Measurements from ENCODE around the gene VDAC1. TPM values are rescaled to one million over a fixed set of nuclear protein-coding genes. Genes with fewer than 3 reads are reported as not detected.

VDAC1 gene
- total and polyA plus RNA-seq, 2 donors (not counting 1 experiment from before 2014, with no cell fraction given) = 27.8 to 60.7 TPM

DNA sequence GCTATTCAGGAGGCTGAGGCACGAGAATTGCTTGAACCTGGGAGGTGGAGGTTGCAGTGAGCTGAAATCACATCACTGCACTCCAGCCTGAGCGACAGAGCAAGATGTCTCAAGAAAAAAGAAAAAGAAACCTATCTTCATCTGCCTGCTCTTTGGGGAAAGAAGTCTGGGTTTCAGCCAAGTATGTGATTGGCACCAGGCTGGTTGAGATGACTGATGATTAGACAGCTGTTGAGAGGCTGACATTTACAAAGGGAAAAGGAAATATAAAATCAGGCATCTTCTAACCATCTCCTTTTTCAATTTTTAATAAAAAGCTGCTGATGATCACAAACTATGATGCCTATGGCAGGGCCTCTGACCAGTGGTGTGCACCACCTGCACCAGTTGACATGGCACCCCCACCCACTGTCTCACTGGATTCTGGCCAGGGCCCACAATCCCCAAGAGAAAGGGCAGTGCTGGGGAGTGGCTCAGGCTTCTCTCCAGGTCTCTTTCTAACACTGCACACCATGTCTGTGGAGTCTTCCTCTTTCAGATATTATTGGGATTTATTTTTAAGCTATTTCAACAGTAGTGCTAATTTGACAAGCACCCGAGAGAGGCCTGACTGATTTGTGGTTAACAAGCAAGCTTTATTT is 19.1 kb downstream of the VDAC1 start:
- DNase-seq (no peak), ATAC-seq (ENCODE audit: low read depth) (no peak)
- Histone ChIP-seq H2AFZ (ENCODE audit: insufficient read depth, low read depth, low read length, poor library complexity, severe bottlenecking) (no peak overlapping the region), H3K4me2 (replicated peaks; ENCODE audit: low read depth, low read length, poor library complexity, severe bottlenecking) (no peak overlapping the region), H3K4me3 (ENCODE audit: control extremely low read depth in 1 of 5, extremely low read depth in 1 of 5, insufficient read depth in 1 of 5, low read depth in 2 of 5, low read length in 4 of 5) (no peak overlapping the region), H3K79me2 (ENCODE audit: control insufficient read depth, insufficient read depth, low read length) (peaks cover 45% of the 10 kb centered on the region), H3K9me3 (ENCODE audit: control extremely low read depth in 1 of 3, control insufficient read depth in 2 of 3, insufficient read depth in 1 of 3, low read length in 2 of 3) (no peaks in the 10 kb centered on the region), H3K4me1 (ENCODE audit: control insufficient read depth in 2 of 2, insufficient read depth in 2 of 2, low read length in 2 of 2) (peaks cover 4 to 6% of the 10 kb centered on the region in 2 donors), H3K27ac (ENCODE audit: low read length in 2 of 2) (peak overlapping the region in 1 of 2 donors; percentile 36), H3K27me3 (replicated peaks in 1 of 4; ENCODE audit: control extremely low read depth in 1 of 4, control insufficient read depth in 3 of 4, insufficient read depth in 4 of 4, low read length in 3 of 4) (no peaks in the 10 kb centered on the region), H3K9ac (ENCODE audit: low read length) (no peak overlapping the region), H4K20me1 (ENCODE audit: control insufficient read depth, insufficient read depth, low read length, poor library complexity, severe bottlenecking) (no peaks in the 10 kb centered on the region), H3K36me3 (replicated peaks in 1 of 2; ENCODE audit: control extremely low read depth in 1 of 2, control insufficient read depth in 1 of 2, extremely low read depth in 1 of 2, insufficient read depth in 2 of 2, low read length in 1 of 2) (peaks cover 7 to 54% of the 10 kb centered on the region in 2 experiments)
- peaks cover 11% of the 10 kb centered on the region for H3K4me1 Mint-ChIP-seq
- POLR2A ChIA-PET = no interaction called here
- intact Hi-C loops (cut with micrococcal nuclease) = no loop called here
- H3K27me3 Mint-ChIP-seq = no peaks in the 10 kb centered on the region
- no peak for TF ChIP-seq EZH2 (IDR thresholded peaks at IDR 0.05; ENCODE audit: borderline replicate concordance, insufficient read depth, low read depth, low read length, poor library complexity, severe bottlenecking)
- no peak for TF ChIP-seq CTCF (IDR thresholded peaks at IDR 0.05)
- H3K4me3 Mint-ChIP-seq = no peak overlapping the region
- no peak overlapping the region for H3K27ac Mint-ChIP-seq
- CTCF ChIA-PET = interaction anchor here (0.7 to 1.8 kb wide), 2 partner anchors 11 to 1056 kb away, joined by 3 to 4 read pairs; no protein-coding TSS in a partner anchor
- no peaks in the 10 kb centered on the region for H3K9me3 Mint-ChIP-seq (ENCODE audit: insufficient read depth)
- WGBS (ENCODE audit: insufficient coverage) = no CpG with 5 or more reads among the region's 3 CpGs

DNA sequence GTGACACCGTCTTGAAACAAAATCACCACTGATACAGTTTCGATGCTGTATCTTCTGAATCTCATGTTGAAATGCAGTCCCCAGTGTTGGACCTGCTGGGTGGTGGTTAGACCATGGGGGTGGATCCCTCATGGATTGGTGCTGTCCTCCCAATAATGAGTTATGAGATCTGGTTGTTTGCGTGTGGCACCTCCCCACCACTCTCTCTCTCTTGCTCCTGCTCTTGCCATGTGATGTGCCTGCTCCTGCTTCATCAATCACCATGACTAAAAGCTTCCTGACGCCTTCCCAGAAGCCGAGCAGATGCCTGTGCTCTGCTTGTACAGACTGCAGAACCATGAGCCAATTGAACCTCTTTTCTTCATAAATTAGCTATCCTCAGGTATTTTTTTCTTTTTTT is 21.1 kb downstream of the VDAC1 start:
- ChIA-PET CTCF (interaction anchor here (0.9 to 1.5 kb wide), 2 partner anchors 13 to 560 kb away, joined by 3 read pairs; no protein-coding TSS in a partner anchor), POLR2A (no interaction called here)
- peaks cover 3 to 43% of the 10 kb centered on the region in 2 experiments for H3K36me3 ChIP-seq (replicated peaks in 1 of 2; ENCODE audit: control extremely low read depth in 1 of 2, control insufficient read depth in 1 of 2, extremely low read depth in 1 of 2, insufficient read depth in 2 of 2, low read length in 1 of 2)
- intact Hi-C loops (cut with micrococcal nuclease) = no loop called here
- TF ChIP-seq CTCF (IDR thresholded peaks at IDR 0.05) (no peak), EZH2 (IDR thresholded peaks at IDR 0.05; ENCODE audit: borderline replicate concordance, insufficient read depth, low read depth, low read length, poor library complexity, severe bottlenecking) (no peak)
- Mint-ChIP-seq H3K4me1 (peaks cover 13% of the 10 kb centered on the region), H3K9me3 (ENCODE audit: insufficient read depth) (no peaks in the 10 kb centered on the region), H3K27ac (no peak overlapping the region), H3K4me3 (no peak overlapping the region), H3K27me3 (no peaks in the 10 kb centered on the region)
- no peaks in the 10 kb centered on the region for H3K27me3 ChIP-seq (replicated peaks in 1 of 4; ENCODE audit: control extremely low read depth in 1 of 4, control insufficient read depth in 3 of 4, insufficient read depth in 4 of 4, low read length in 3 of 4)
- ATAC-seq (ENCODE audit: low read depth) (no peak), DNase-seq (no peak)
- no peak overlapping the region for H2AFZ ChIP-seq (ENCODE audit: insufficient read depth, low read depth, low read length, poor library complexity, severe bottlenecking)
- WGBS (ENCODE audit: insufficient coverage) = 100% methylated on average over 3 of the region's 5 CpGs
- H3K79me2 ChIP-seq (ENCODE audit: control insufficient read depth, insufficient read depth, low read length) = peaks cover 29% of the 10 kb centered on the region
- no peak overlapping the region for H3K9ac ChIP-seq (ENCODE audit: low read length)
- no peak overlapping the region for H3K4me2 ChIP-seq (replicated peaks; ENCODE audit: low read depth, low read length, poor library complexity, severe bottlenecking)
- no peaks in the 10 kb centered on the region for H3K9me3 ChIP-seq (ENCODE audit: control extremely low read depth in 1 of 3, control insufficient read depth in 2 of 3, insufficient read depth in 1 of 3, low read length in 2 of 3)
- peaks cover 7 to 14% of the 10 kb centered on the region in 2 donors for H3K4me1 ChIP-seq (ENCODE audit: control insufficient read depth in 2 of 2, insufficient read depth in 2 of 2, low read length in 2 of 2)
- no peak overlapping the region for H3K27ac ChIP-seq (ENCODE audit: low read length in 2 of 2)
- H3K4me3 ChIP-seq (ENCODE audit: control extremely low read depth in 1 of 5, extremely low read depth in 1 of 5, insufficient read depth in 1 of 5, low read depth in 2 of 5, low read length in 4 of 5) = no peak overlapping the region
- no peaks in the 10 kb centered on the region for H4K20me1 ChIP-seq (ENCODE audit: control insufficient read depth, insufficient read depth, low read length, poor library complexity, severe bottlenecking)
